Effector memory CD4-positive, alpha-beta T cell (primary cell): ENCODE results near the gene ZNF70.
A peak's percentile ranks its signal among the peaks of the same experiment; 100 is the strongest.

ENCODE experiments used
- DNase-seq, 3 donors: peaks; one replicate each; pipeline ENCODE4 v3.0.0-alpha.2; 2020
- H3K27ac ChIP-seq: 2 replicates; pipeline ENCODE4 v1.7.0; 2013; ENCODE audit warnings: mild to moderate bottlenecking, low read length, moderate library complexity; ENCODE audit not compliant: insufficient read depth, poor library complexity, severe bottlenecking
- H3K27me3 ChIP-seq: replicated peaks from 2 replicates; pipeline ENCODE4 v1.7.0; 2013; ENCODE audit warnings: mild to moderate bottlenecking, low read length; ENCODE audit not compliant: insufficient read depth, control insufficient read depth, poor library complexity, severe bottlenecking
- H3K36me3 ChIP-seq: 2 replicates; pipeline ENCODE4 v1.7.0; 2013; ENCODE audit warnings: mild to moderate bottlenecking, low read length, moderate library complexity; ENCODE audit not compliant: control insufficient read depth, insufficient read depth
- H3K4me1 ChIP-seq: 2 replicates; pipeline ENCODE4 v1.7.0; 2013; ENCODE audit warnings: low read length, mild to moderate bottlenecking; ENCODE audit not compliant: control insufficient read depth, insufficient read depth, poor library complexity, severe bottlenecking
- H3K4me3 ChIP-seq: 2 replicates; pipeline ENCODE4 v1.7.0; 2013; ENCODE audit warnings: low read length, low read depth, mild to moderate bottlenecking; ENCODE audit not compliant: insufficient read depth, poor library complexity, severe bottlenecking
- H3K9me3 ChIP-seq: 2 replicates; pipeline ENCODE4 v1.7.0; 2013; ENCODE audit warnings: mild to moderate bottlenecking, low read length, moderate library complexity; ENCODE audit not compliant: control insufficient read depth

Gene ZNF70

DNA sequence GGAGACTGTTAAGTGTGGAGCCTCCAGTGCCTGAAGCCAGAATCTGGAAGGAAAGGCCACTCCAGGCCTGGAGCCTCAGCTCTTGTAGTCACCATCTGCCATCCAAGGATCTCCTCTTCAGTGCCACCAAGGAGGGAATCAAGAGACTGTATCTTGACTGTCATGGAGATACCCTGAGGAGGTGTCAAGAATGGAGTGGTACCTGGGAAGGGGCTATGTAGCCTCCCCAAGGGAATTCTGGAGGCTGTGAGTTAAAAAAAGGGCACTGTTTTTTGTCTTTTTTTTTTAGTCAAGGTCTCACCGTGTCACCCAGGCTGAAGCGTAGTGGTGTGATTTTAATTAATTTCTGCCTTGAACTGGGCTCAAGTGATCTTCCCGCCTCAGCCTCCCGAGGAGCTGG lies 8.7 kb upstream of the ZNF70 start:
- Histone ChIP-seq H3K9me3 (no peaks in the 10 kb centered on the region), H3K4me3 (no peak overlapping the region), H3K4me1 (peaks cover 15% of the 10 kb centered on the region), H3K27ac (no peak overlapping the region), H3K36me3 (no peaks in the 10 kb centered on the region), H3K27me3 (no peaks in the 10 kb centered on the region)
- DNase-seq, result no peak

DNA sequence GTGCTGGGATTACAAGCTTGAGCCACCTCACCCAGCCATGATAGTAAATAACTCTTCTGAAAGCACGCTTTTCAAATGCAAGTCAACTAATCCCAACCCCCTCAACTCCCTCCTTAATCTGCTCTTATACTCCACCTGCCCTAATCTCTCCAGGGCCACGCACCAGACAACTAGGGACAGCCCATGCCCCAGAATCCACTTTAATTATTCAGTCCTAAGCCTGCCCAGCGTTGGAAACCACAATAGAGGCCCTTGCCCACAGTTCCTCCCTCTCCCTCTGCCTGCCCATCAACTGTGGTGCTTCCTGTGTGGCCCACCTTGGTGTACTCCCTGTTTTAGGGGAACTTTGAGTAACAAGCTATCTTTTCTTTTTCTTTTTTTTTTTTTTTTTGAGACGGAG lies 6.0 kb upstream of the ZNF70 start:
- no peak for DNase-seq
- H3K4me3 ChIP-seq, result no peak overlapping the region
- no peaks in the 10 kb centered on the region for H3K36me3 ChIP-seq
- no peaks in the 10 kb centered on the region for H3K9me3 ChIP-seq
- H3K27ac ChIP-seq, result no peak overlapping the region
- no peaks in the 10 kb centered on the region for H3K4me1 ChIP-seq
- no peaks in the 10 kb centered on the region for H3K27me3 ChIP-seq

DNA sequence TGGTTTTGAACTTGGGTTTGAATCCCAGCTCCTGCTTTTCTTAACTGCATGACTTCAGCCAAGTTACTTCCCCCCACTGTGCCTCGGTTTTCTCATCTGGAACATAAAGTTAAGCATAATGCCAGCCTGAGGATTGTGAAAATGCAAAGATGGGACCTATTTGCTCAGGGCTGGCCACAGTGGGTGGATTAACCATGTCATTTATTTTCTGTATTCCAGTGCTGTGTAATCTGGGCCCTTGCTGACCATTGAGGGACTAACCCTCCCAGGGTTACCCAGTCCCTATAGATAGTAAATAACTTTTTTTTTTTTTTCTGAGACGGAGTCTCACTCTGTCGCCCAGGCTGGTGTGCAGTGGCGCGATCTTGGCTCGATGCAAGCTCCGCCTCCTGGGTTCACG lies 4.8 kb upstream of the ZNF70 start:
- H3K27me3 ChIP-seq, result no peaks in the 10 kb centered on the region
- no peaks in the 10 kb centered on the region for H3K36me3 ChIP-seq
- H3K4me1 ChIP-seq, result peaks cover 5% of the 10 kb centered on the region
- no peak overlapping the region for H3K27ac ChIP-seq
- no peaks in the 10 kb centered on the region for H3K9me3 ChIP-seq
- DNase-seq, result no peak
- no peak overlapping the region for H3K4me3 ChIP-seq

DNA sequence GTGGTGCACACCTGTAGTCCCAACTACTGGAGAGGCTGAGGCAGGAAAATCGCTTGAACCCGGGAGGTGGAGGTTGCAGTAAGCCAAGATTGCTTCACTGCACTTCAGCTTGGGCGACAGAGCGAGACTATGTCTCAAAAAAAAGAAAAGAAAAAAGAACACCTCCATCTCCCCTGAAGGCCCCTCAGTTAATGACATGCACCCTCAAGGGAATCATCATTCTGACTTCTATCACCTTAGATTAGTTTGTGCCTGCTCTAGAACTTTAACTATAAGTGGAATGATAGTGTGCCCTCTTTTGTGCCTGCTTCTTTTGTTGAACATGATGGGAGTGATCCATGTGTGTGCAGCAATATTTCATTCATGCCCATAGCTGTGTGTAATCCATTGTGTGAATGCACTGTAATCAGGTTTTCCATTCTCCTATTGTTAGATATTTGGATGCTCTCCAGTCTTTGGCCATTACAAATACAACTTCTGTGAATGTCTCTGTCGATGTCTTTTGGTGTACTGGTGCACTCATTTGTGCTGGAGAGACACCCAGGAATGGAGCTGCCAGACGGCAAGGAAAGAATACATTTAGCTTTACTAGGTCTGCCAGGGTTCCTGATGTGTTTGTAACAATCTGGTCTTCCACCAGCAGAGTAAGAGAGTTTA lies 4.2 kb upstream of the ZNF70 start:
- H3K27me3 ChIP-seq, result no peaks in the 10 kb centered on the region
- H3K4me3 ChIP-seq, result no peak overlapping the region
- no peak for DNase-seq
- H3K9me3 ChIP-seq, result no peaks in the 10 kb centered on the region
- H3K36me3 ChIP-seq, result no peaks in the 10 kb centered on the region
- H3K4me1 ChIP-seq, result peaks cover 11% of the 10 kb centered on the region
- no peak overlapping the region for H3K27ac ChIP-seq

DNA sequence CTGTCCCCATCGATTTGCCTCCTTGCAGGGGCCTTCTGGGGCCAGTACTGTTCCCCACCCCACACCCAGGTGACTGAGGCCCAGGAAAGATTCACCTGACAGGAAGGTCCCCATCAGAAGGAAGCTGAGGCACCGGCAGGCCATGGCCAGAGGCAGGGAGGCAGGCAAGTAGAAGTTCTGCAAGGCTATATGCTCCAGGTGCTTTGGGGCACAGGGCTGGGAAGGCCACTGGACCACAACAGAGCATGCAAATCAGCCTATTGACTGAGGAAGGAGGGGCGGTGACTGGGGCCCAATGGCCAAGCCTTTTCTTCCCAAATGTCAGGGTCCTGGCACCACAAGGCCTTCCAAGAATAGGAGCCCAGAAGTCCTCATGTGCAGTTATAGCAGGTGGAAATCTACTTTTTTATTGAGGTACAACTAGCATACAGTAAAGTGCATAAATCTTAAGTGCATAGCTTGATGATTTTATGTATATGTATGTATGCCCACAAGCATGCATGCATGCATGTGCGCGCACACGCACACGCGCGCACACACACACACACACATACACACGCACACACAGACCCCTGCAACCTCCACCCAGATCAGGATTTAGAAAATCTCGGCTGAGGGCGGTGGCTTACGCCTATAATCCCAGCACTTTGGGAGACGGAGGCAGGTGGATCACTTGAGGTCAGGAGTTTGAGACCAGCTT lies 3.5 kb upstream of the ZNF70 start, which contains the start of gene VPREB3:
TSS of gene VPREB3 (minus strand) at position 206 of the 700 bp plus-strand sequence. CDS start at position 144, 62 bp downstream.
- H3K36me3 ChIP-seq, result no peaks in the 10 kb centered on the region
- no peaks in the 10 kb centered on the region for H3K27me3 ChIP-seq
- DNase-seq, result no peak
- H3K4me3 ChIP-seq, result no peak within 1 kb of the TSS
- no peaks in the 10 kb centered on the region for H3K9me3 ChIP-seq
- peaks cover 11% of the 10 kb centered on the region for H3K4me1 ChIP-seq
- H3K27ac ChIP-seq, result no peak within 1 kb of the TSS

DNA sequence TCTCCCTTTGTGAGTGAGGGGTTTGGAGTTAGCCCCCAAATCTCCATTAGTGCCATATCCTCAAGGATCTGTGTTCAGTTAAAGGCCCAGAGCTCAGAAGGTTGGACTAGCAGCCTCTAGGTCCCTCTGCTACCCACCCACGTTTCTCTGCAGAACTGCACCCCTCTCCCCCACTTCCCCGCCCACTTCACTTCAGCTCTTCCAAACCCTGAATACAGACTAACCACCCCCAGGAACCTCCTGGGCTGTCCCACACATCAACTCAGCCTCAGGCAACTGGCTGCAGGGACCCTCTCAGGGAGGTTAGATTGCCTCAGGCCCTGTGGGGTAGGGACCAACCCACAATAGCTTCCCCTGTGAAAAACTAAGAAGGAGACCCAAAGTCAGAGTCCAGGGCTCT lies 2.5 kb upstream of the ZNF70 start:
- Histone ChIP-seq H3K4me1 (peaks cover 11% of the 10 kb centered on the region), H3K4me3 (no peak overlapping the region), H3K27me3 (no peaks in the 10 kb centered on the region), H3K9me3 (no peaks in the 10 kb centered on the region), H3K27ac (no peak overlapping the region), H3K36me3 (no peaks in the 10 kb centered on the region)
- DNase-seq, result no peak

DNA sequence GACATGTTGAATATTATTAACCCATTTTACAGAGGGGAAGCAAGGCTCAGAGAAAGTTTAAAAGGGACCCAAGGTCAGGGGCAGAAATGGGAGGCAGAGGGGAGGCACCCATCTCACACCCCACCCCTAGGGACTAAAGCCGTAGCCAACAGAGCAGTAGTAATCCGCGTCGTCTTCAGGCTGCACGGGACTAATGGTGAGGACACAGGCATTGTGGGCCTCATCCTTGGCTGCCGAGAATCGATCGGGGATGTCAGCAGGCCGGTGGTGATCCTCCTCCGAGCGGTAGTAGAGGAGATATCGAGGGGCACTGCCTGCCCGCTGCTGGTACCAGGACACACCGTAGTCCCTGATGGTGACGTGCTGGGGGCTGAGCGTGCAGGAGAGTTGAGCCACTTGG lies 1.8 kb upstream of the ZNF70 start:
- DNase-seq, result no peak
- H3K36me3 ChIP-seq, result no peaks in the 10 kb centered on the region
- H3K4me1 ChIP-seq, result peaks cover 11% of the 10 kb centered on the region
- no peak overlapping the region for H3K4me3 ChIP-seq
- H3K27ac ChIP-seq, result no peak overlapping the region
- H3K9me3 ChIP-seq, result no peaks in the 10 kb centered on the region
- H3K27me3 ChIP-seq, result no peaks in the 10 kb centered on the region

DNA sequence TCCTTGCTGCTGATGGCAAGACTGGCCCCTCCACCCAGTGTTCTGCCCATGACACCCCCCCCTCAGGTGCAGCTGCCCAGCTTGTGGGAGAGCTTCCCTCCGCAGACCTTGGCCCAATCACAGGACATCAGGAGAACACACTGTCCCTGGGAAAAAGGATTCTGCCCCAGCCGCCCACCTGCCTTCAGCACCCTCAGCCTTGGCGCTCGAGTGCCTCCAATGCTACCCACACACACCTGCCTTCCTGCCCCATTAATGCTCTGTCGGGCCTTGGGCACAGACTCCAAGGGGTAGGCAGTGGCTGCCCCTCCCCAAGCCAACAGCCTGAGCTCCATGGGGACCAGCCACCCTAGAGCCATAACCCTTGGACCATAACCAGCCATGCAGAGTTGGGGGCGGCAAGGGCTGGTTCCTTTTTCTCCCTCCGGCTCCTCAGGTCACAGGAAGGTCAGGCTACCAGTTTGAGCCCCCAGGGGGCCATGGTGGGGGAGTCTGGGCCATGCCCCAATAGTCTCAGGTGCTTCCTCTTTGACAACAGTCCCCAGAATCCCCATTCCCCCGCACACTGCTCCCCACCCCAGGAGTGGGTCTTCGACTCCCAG lies 1.3 kb upstream of the ZNF70 start:
- no peak for DNase-seq
- Histone ChIP-seq H3K36me3 (no peaks in the 10 kb centered on the region), H3K4me1 (peaks cover 11% of the 10 kb centered on the region), H3K4me3 (no peak overlapping the region), H3K27ac (no peak overlapping the region), H3K27me3 (no peaks in the 10 kb centered on the region), H3K9me3 (no peaks in the 10 kb centered on the region)

DNA sequence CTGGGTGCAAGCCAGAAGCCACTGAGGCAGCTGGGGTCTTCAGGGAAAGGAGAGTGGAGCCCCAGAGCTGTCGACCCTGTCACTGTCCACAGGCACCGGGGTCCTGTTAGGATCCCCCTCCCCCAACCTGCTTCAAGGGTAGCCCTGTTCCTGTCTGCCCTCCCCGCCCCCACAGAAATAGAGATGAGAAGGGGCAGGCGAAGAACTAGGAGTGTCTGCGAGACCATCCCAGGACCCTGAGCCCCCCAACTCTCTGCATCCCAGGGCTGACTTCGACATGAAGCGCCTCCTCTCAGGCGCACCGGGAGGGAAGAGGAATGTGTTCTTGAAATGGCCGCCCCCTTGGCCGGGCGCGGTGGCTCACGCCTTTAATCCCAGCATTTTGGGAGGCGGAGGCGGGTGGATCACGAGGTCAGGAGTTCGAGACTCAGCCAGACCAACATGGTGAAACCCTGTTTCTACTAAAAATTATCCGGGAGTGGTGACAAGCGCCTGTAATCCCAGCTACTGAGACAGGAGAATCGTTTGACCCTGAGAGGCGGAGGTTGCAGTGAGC lies 607 bp upstream of the ZNF70 start:
- peaks cover 11% of the 10 kb centered on the region for H3K4me1 ChIP-seq
- H3K27ac ChIP-seq, result peak overlapping the region; percentile 51
- no peaks in the 10 kb centered on the region for H3K27me3 ChIP-seq
- H3K4me3 ChIP-seq, result peak overlapping the region; percentile 70
- H3K36me3 ChIP-seq, result no peaks in the 10 kb centered on the region
- no peaks in the 10 kb centered on the region for H3K9me3 ChIP-seq
- DNase-seq, result no peak

DNA sequence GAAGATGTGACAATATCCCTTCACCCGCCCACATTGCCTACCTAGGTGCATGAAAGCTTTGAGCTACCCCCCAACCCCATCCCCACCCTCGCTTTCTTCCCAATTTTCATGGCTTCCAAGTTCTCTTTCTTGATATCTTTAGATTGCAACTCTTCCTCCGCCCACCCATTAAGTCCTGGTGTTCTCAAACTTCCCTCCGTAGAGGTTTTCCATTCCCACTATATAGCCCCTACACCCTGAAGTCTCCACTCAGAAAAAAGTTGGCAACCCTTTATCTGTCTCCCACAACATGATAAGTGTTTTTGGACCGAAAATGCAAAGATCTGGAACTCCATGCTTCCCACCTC lies 572 bp downstream of the ZNF70 start:
- no peaks in the 10 kb centered on the region for H3K9me3 ChIP-seq
- H3K27ac ChIP-seq, result peak overlapping the region; percentile 21
- peak overlapping the region; percentile 58 for H3K4me3 ChIP-seq

More for the DNA sequence above, 572 bp downstream of the ZNF70 start:
- Histone ChIP-seq H3K4me1 (peaks cover 11% of the 10 kb centered on the region), H3K27me3 (no peaks in the 10 kb centered on the region), H3K36me3 (no peaks in the 10 kb centered on the region)
- no peak for DNase-seq
